ENCODE data around the gene GDPD5.

The GDPD5 gene

GRCh38 chr11:75435571-75435925, 90.2 kb downstream of the GDPD5 start:
- no peak for DNase-seq (ENCODE audit: low read depth)
- TF ChIP-seq, protein P1, sequence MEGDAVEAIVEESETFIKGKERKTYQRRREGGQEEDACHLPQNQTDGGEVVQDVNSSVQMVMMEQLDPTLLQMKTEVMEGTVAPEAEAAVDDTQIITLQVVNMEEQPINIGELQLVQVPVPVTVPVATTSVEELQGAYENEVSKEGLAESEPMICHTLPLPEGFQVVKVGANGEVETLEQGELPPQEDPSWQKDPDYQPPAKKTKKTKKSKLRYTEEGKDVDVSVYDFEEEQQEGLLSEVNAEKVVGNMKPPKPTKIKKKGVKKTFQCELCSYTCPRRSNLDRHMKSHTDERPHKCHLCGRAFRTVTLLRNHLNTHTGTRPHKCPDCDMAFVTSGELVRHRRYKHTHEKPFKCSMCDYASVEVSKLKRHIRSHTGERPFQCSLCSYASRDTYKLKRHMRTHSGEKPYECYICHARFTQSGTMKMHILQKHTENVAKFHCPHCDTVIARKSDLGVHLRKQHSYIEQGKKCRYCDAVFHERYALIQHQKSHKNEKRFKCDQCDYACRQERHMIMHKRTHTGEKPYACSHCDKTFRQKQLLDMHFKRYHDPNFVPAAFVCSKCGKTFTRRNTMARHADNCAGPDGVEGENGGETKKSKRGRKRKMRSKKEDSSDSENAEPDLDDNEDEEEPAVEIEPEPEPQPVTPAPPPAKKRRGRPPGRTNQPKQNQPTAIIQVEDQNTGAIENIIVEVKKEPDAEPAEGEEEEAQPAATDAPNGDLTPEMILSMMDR (IDR thresholded peaks at IDR 0.05; ENCODE audit: control insufficient read depth, insufficient read depth, low read depth, low read length, missing control alignments) = no peak
- H3K4me3 ChIP-seq (ENCODE audit: control insufficient read depth, low read depth, low read length) = no peak overlapping the region

DNA sequence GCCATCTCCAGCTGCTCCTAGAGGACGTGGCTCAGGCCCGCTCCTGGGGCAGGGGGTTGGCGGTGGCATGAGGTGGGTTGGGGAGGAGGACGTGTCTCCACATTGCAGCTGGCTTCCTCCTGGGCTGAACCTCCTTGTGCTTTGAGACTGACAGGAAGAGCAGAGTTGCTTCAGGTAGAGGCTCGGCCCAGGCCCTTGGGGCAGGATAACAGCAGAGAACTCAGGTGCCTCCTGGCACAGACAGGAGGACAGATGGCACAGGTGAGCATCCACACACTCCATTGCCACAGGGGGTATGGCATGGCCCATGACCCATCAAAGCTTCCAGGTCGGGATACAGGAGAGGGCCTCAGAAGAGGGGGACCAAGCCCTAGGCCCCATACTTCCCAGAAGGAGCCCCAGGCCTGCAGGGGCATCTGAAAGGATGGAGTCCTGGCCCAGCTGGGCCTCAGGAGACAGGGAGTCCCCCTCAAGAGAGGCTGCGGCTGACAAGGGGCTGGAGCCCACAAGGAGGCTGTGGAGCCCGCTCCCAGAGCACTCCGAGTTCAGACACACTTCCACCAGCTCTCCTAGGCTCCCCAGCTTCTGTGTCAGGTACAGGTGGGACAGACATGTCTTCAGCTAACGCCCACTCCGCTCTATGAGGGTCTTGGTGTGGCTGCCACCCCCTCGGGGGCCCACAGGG, 90.7 kb downstream of the GDPD5 start:
- no peak overlapping the region for H3K4me3 ChIP-seq (ENCODE audit: control insufficient read depth, low read depth, low read length)
- TF ChIP-seq, protein P1 (IDR thresholded peaks at IDR 0.05; ENCODE audit: control insufficient read depth, insufficient read depth, low read depth, low read length, missing control alignments) = no peak
- DNase-seq (ENCODE audit: low read depth) = no peak

DNA sequence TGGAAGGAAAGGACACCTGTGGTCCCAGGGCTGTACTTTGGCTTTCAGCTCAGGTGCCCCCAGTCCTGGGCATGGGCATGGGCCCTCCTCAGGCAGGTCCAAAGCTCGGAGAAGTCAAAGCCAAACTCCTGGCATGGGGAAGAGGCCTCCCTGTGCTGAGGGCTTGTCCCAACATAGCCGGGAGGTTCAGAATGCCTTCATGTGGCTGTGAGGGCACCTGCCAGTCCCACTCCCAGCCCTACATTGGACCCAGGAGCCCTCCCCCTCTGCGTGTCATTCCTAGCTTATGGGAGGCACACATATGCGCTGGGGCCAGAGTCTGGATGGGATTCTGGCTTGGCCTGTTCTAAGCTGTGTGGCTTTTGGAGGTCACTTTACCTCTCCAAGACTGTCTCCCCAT, 91.7 kb downstream of the GDPD5 start:
- no peak for DNase-seq (ENCODE audit: low read depth)
- TF ChIP-seq, protein P1 (IDR thresholded peaks at IDR 0.05; ENCODE audit: control insufficient read depth, insufficient read depth, low read depth, low read length, missing control alignments) = no peak
- no peak overlapping the region for H3K4me3 ChIP-seq (ENCODE audit: control insufficient read depth, low read depth, low read length)

DNA sequence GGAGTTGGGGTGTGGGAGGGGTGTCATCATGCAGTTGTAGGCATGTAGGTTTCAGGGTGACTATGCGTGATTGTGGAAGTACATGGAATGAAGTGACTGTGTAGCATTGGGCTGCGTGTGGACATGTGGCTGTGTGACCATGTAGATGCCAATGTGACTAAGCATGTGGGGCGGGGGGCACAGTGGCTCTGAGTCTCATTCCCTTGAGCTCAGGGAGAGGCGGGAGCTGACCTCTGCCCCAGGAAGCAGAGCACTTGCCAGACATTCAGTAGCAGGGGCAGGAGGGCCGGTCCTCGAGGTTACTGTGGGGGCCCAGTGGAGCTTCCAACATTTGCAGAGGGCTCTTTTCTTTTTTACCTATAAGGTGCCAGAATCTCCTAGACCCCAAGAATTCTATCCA, 92.3 kb downstream of the GDPD5 start:
- DNase-seq (ENCODE audit: low read depth) = no peak
- H3K4me3 ChIP-seq (ENCODE audit: control insufficient read depth, low read depth, low read length) = no peak overlapping the region
- TF ChIP-seq, protein P1 (IDR thresholded peaks at IDR 0.05; ENCODE audit: control insufficient read depth, insufficient read depth, low read depth, low read length, missing control alignments) = no peak

DNA sequence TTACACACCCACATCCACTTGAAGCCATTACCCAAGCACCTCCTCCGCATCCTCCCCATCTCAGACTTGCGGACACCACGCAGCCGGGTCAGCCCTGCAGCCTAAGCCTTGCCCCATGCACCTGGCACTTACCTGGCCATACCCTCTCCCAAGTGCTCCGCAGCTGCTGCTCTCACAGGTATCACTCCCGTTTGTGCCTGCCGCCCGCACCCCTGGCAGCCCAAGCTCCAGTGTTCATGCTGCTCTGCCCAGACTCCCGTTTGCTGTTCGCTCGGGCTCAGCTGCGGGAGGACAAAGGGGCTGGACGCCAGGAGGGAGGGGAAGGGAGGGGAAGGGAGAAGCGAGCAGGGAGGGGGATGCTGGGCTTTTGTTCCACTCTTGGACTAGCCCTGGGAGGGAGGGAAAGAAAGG, 92.8 kb downstream of the GDPD5 start, which contains the start of gene KLHL35:
TSS of gene KLHL35 (minus strand) at position 293 of the 411 bp plus-strand sequence. CDS start 2,574 bp downstream, outside the sequence.
- H3K4me3 ChIP-seq (ENCODE audit: control insufficient read depth, low read depth, low read length) = no peak within 1 kb of the TSS
- no peak for DNase-seq (ENCODE audit: low read depth)
- TF ChIP-seq, protein P1 (IDR thresholded peaks at IDR 0.05; ENCODE audit: control insufficient read depth, insufficient read depth, low read depth, low read length, missing control alignments) = no peak

- TF ChIP-seq, protein P1 (IDR thresholded peaks at IDR 0.05; ENCODE audit: control insufficient read depth, insufficient read depth, low read depth, low read length, missing control alignments) = no peak
- no peak for DNase-seq (ENCODE audit: low read depth)
- H3K4me3 ChIP-seq (ENCODE audit: control insufficient read depth, low read depth, low read length) = no peak overlapping the region
Observed at GRCh38 chr11:75431533-75432525, 93.9 kb downstream of the GDPD5 start.

Measured in AG09309 (cell line).